Stimulated activated naive B cell treated with anti-CD40 and anti-IgM and Interleukin-4, amounts not matched to agents 10 μg/mL and 1 μg/mL and 100 μg/mL, for 72 hours (primary cell): ENCODE data around the gene TCTN2.

Source experiments
- ATAC-seq, 2 donors: fragments of 150-1000 bp; cut with Tn5 transposase; replicated peaks; 2 replicates each; pipeline ENCODE4 v1.10.0; 2021; ENCODE audit warnings: moderate library complexity in 1 of 2
- DNase-seq: peaks from one replicate; pipeline ENCODE4 v3.0.0; 2021
- H3K27ac Mint-ChIP-seq: one replicate; pipeline ENCODE4 v1.8.0; 2022; ENCODE audit warnings: mild to moderate bottlenecking, mixed read lengths
- H3K27me3 Mint-ChIP-seq, 2 donors: one replicate each; pipeline ENCODE4 v1.8.0; 2022; ENCODE audit warnings: mixed read lengths in 2 of 2
- H3K36me3 Mint-ChIP-seq, 2 donors: one replicate each; pipeline ENCODE4 v1.8.0; 2022; ENCODE audit warnings: mixed read lengths in 2 of 2, mild to moderate bottlenecking in 1 of 2
- H3K4me1 Mint-ChIP-seq, 2 donors: one replicate each; pipeline ENCODE4 v1.8.0; 2022; ENCODE audit warnings: mixed read lengths in 2 of 2, mild to moderate bottlenecking in 1 of 2
- H3K4me3 Mint-ChIP-seq, 2 donors: one replicate each; pipeline ENCODE4 v1.8.0; 2022; ENCODE audit warnings: mild to moderate bottlenecking in 2 of 2, mixed read lengths in 2 of 2, moderate library complexity in 1 of 2
- H3K9me3 Mint-ChIP-seq, 2 donors: one replicate each; pipeline ENCODE4 v1.8.0; 2022; ENCODE audit warnings: mixed read lengths in 2 of 2, mild to moderate bottlenecking in 1 of 2

The TCTN2 gene

GRCh38 chr12:123713398-123713797 is 42.5 kb downstream of the TCTN2 start:
- no peaks in the 10 kb centered on the region for H3K9me3 Mint-ChIP-seq
- no peaks in the 10 kb centered on the region for H3K27me3 Mint-ChIP-seq
- DNase-seq: no peak
- H3K4me1 Mint-ChIP-seq: peaks cover 21 to 44% of the 10 kb centered on the region in 2 donors
- peak overlapping the region; percentile 92 to 95 for H3K4me3 Mint-ChIP-seq
- ATAC-seq: no peak
- peak overlapping the region; percentile 93 for H3K27ac Mint-ChIP-seq
- H3K36me3 Mint-ChIP-seq: peaks cover 4 to 12% of the 10 kb centered on the region in 2 donors

GRCh38 chr12:123713823-123714585 is 43.1 kb downstream of the TCTN2 start:
- Mint-ChIP-seq H3K36me3 (peaks cover 4 to 12% of the 10 kb centered on the region in 2 donors), H3K27ac (peak overlapping the region; percentile 93), H3K9me3 (no peaks in the 10 kb centered on the region), H3K4me1 (peaks cover 21 to 44% of the 10 kb centered on the region in 2 donors), H3K4me3 (peak overlapping the region; percentile 92 to 95), H3K27me3 (no peaks in the 10 kb centered on the region)
- peak; percentile 54 to 59 for ATAC-seq
- peak; percentile 60 for DNase-seq

GRCh38 chr12:123715195-123715594 is 44.3 kb downstream of the TCTN2 start:
- peaks cover 10 to 19% of the 10 kb centered on the region in 2 donors for H3K36me3 Mint-ChIP-seq
- H3K27me3 Mint-ChIP-seq: no peaks in the 10 kb centered on the region
- no peaks in the 10 kb centered on the region for H3K9me3 Mint-ChIP-seq
- peak overlapping the region; percentile 85 for H3K27ac Mint-ChIP-seq
- DNase-seq: no peak
- ATAC-seq: no peak
- peak overlapping the region; percentile 11 to 53 for H3K4me3 Mint-ChIP-seq
- peaks cover 25 to 56% of the 10 kb centered on the region in 2 donors for H3K4me1 Mint-ChIP-seq

GRCh38 chr12:123717350-123717749 is 46.4 kb downstream of the TCTN2 start:
- Mint-ChIP-seq H3K9me3 (no peaks in the 10 kb centered on the region), H3K4me3 (no peak overlapping the region), H3K27me3 (no peaks in the 10 kb centered on the region), H3K36me3 (peaks cover 12 to 23% of the 10 kb centered on the region in 2 donors), H3K4me1 (peaks cover 19 to 47% of the 10 kb centered on the region in 2 donors), H3K27ac (peak overlapping the region; percentile 67)
- DNase-seq (no peak), ATAC-seq (no peak)

- Mint-ChIP-seq H3K4me3 (no peak overlapping the region), H3K4me1 (peaks cover 11 to 29% of the 10 kb centered on the region in 2 donors), H3K27me3 (no peaks in the 10 kb centered on the region), H3K9me3 (no peaks in the 10 kb centered on the region), H3K27ac (no peak overlapping the region), H3K36me3 (peaks cover 19 to 32% of the 10 kb centered on the region in 2 donors)
- no peak for DNase-seq
- ATAC-seq: no peak
These were observed 49.4 kb downstream of the TCTN2 start for GRCh38 chr12:123720141-123720814.

- H3K36me3 Mint-ChIP-seq: peaks cover 23 to 38% of the 10 kb centered on the region in 2 donors
- H3K4me1 Mint-ChIP-seq: peaks cover 13 to 28% of the 10 kb centered on the region in 2 donors
- H3K9me3 Mint-ChIP-seq: no peaks in the 10 kb centered on the region
- H3K4me3 Mint-ChIP-seq: no peak overlapping the region
- H3K27me3 Mint-ChIP-seq: no peaks in the 10 kb centered on the region
- H3K27ac Mint-ChIP-seq: no peak overlapping the region
- ATAC-seq: no peak
- no peak for DNase-seq
These were observed 50.3 kb downstream of the TCTN2 start for GRCh38 chr12:123721245-123721644.

- Mint-ChIP-seq H3K4me3 (no peak overlapping the region), H3K9me3 (no peaks in the 10 kb centered on the region), H3K27me3 (no peaks in the 10 kb centered on the region), H3K4me1 (peaks cover 13 to 21% of the 10 kb centered on the region in 2 donors), H3K27ac (peak overlapping the region; percentile 25), H3K36me3 (peaks cover 30 to 41% of the 10 kb centered on the region in 2 donors)
- DNase-seq: no peak
- peak in 1 of 2 donors; percentile 32 for ATAC-seq
These were observed 52.1 kb downstream of the TCTN2 start for GRCh38 chr12:123723011-123723410.

- DNase-seq: peak; percentile 43
- Mint-ChIP-seq H3K27ac (peak overlapping the region; percentile 85), H3K27me3 (no peaks in the 10 kb centered on the region), H3K36me3 (peaks cover 35 to 48% of the 10 kb centered on the region in 2 donors), H3K9me3 (no peaks in the 10 kb centered on the region), H3K4me1 (peaks cover 13 to 21% of the 10 kb centered on the region in 2 donors), H3K4me3 (peak overlapping the region in 1 of 2 donors; percentile 28)
- peak; percentile 95 to 96 for ATAC-seq
These were observed 52.9 kb downstream of the TCTN2 start for GRCh38 chr12:123723765-123724164.

GRCh38 chr12:123726244-123726643 is 55.3 kb downstream of the TCTN2 start:
- Mint-ChIP-seq H3K4me3 (no peak overlapping the region), H3K4me1 (peaks cover 9% of the 10 kb centered on the region in 2 donors), H3K36me3 (peaks cover 36 to 57% of the 10 kb centered on the region in 2 donors), H3K27me3 (no peaks in the 10 kb centered on the region), H3K27ac (peak overlapping the region; percentile 3), H3K9me3 (no peaks in the 10 kb centered on the region)
- no peak for ATAC-seq
- no peak for DNase-seq

- H3K4me3 Mint-ChIP-seq: no peak overlapping the region
- ATAC-seq: no peak
- H3K36me3 Mint-ChIP-seq: peaks cover 43 to 64% of the 10 kb centered on the region in 2 donors
- H3K4me1 Mint-ChIP-seq: peaks cover 10 to 12% of the 10 kb centered on the region in 2 donors
- H3K27ac Mint-ChIP-seq: no peak overlapping the region
- DNase-seq: no peak
- no peaks in the 10 kb centered on the region for H3K9me3 Mint-ChIP-seq
- H3K27me3 Mint-ChIP-seq: no peaks in the 10 kb centered on the region
These were observed 56.0 kb downstream of the TCTN2 start for GRCh38 chr12:123726962-123727361.

- peak overlapping the region; percentile 65 for H3K27ac Mint-ChIP-seq
- DNase-seq (no peak), ATAC-seq (no peak)
- no peaks in the 10 kb centered on the region for H3K27me3 Mint-ChIP-seq
- H3K36me3 Mint-ChIP-seq: peaks cover 50 to 70% of the 10 kb centered on the region in 2 donors
- H3K4me3 Mint-ChIP-seq: no peak overlapping the region
- H3K4me1 Mint-ChIP-seq: peaks cover 13 to 20% of the 10 kb centered on the region in 2 donors
- H3K9me3 Mint-ChIP-seq: no peaks in the 10 kb centered on the region
These were observed 57.0 kb downstream of the TCTN2 start for GRCh38 chr12:123727878-123728277.

GRCh38 chr12:123731596-123731995 is 60.7 kb downstream of the TCTN2 start:
- no peaks in the 10 kb centered on the region for H3K9me3 Mint-ChIP-seq
- no peak overlapping the region for H3K4me3 Mint-ChIP-seq
- peaks cover 18 to 20% of the 10 kb centered on the region in 2 donors for H3K4me1 Mint-ChIP-seq
- H3K36me3 Mint-ChIP-seq: peaks cover 67 to 79% of the 10 kb centered on the region in 2 donors
- no peak for DNase-seq
- no peak for ATAC-seq
- no peaks in the 10 kb centered on the region for H3K27me3 Mint-ChIP-seq
- H3K27ac Mint-ChIP-seq: no peak overlapping the region

GRCh38 chr12:123732251-123732650 is 61.3 kb downstream of the TCTN2 start:
- Mint-ChIP-seq H3K36me3 (peaks cover 66 to 84% of the 10 kb centered on the region in 2 donors), H3K4me1 (peaks cover 23 to 27% of the 10 kb centered on the region in 2 donors), H3K27me3 (no peaks in the 10 kb centered on the region), H3K27ac (peak overlapping the region; percentile 28), H3K4me3 (no peak overlapping the region), H3K9me3 (no peaks in the 10 kb centered on the region)
- DNase-seq (no peak), ATAC-seq (no peak)

GRCh38 chr12:123733229-123733628 is 62.3 kb downstream of the TCTN2 start:
- no peaks in the 10 kb centered on the region for H3K27me3 Mint-ChIP-seq
- peaks cover 65 to 83% of the 10 kb centered on the region in 2 donors for H3K36me3 Mint-ChIP-seq
- no peaks in the 10 kb centered on the region for H3K9me3 Mint-ChIP-seq
- no peak for DNase-seq
- ATAC-seq: no peak
- H3K27ac Mint-ChIP-seq: no peak overlapping the region
- H3K4me3 Mint-ChIP-seq: no peak overlapping the region
- peaks cover 29 to 36% of the 10 kb centered on the region in 2 donors for H3K4me1 Mint-ChIP-seq
